Endothelial cell of umbilical vein (primary cell): ENCODE results near the gene RASIP1. TPM values are rescaled to one million over a fixed set of nuclear protein-coding genes. Genes with fewer than 3 reads are reported as not detected.

Source experiments
- BruUV-seq: library from RNA; stranded (reverse); fragments of 400-500 nt; replicated peaks from 2 replicates; lab custom pipeline; 2021; lab: Mats Ljungman, UMichigan
- CTCF ChIA-PET: fragments of 300-600, 350-600 bp; sonication (Branson Sonifier 250); formaldehyde crosslinking; loops from one replicate; lab custom pipeline; 2021; ENCODE audit warnings: antibody characterized with exemption, inconsistent platforms; lab: Charles Lee
- POLR2A ChIA-PET: fragments of 300-600, 350-600 bp; sonication (Branson Sonifier 250); formaldehyde crosslinking; loops from one replicate; lab custom pipeline; 2021; ENCODE audit warnings: antibody characterized with exemption, inconsistent platforms; lab: Charles Lee
- DNase-seq: peaks from one replicate; pipeline ENCODE4 v3.0.0-alpha.2; 2011; ENCODE audit warnings: low read depth, low spot score
- FAIRE-seq: peaks from 2 replicates; lab custom pipeline; 2011; peaks lifted over from hg19 to GRCh38; lab: Jason Lieb, UNC
- H2AFZ ChIP-seq: 2 replicates; pipeline ENCODE4 v1.6.0; 2012; ENCODE audit warnings: low read depth, low read length, control low read depth, inconsistent platforms
- H3K27ac ChIP-seq: 2 replicates; pipeline ENCODE4 v1.5.1; 2011; ENCODE audit warnings: low read depth, mild to moderate bottlenecking, control low read depth, low read length, moderate library complexity; ENCODE audit not compliant: insufficient read depth
- H3K27me3 ChIP-seq, 2 experiments: 2 replicates each; pipeline versions ENCODE4 v1.6.0 to v1.6.1; 2011; ENCODE audit warnings: low read length in 2 of 2, mixed read lengths in 1 of 2; ENCODE audit not compliant: control insufficient read depth in 2 of 2, insufficient read depth in 2 of 2
- H3K36me3 ChIP-seq, 2 experiments: 2 replicates in 1 of 2; 3 replicates in 1 of 2; pipeline ENCODE4 v1.5.1; 2011; ENCODE audit warnings: low read length in 2 of 2, mild to moderate bottlenecking in 1 of 2, moderate library complexity in 1 of 2; ENCODE audit not compliant: control insufficient read depth in 2 of 2, insufficient read depth in 2 of 2; ENCODE audit errors: extremely low read depth in 1 of 2
- H3K4me1 ChIP-seq: 3 replicates; pipeline ENCODE4 v1.5.1; 2011; ENCODE audit warnings: mild to moderate bottlenecking, low read length; ENCODE audit not compliant: control insufficient read depth, insufficient read depth; ENCODE audit errors: extremely low read depth
- H3K4me2 ChIP-seq: 2 replicates; pipeline ENCODE4 v1.6.1; 2011; ENCODE audit warnings: low read length, control low read depth, mixed read lengths; ENCODE audit not compliant: insufficient read depth
- H3K4me3 ChIP-seq, 3 experiments: fragments of 200-600 bp in 1 of 3; sonication (generic), shearing (Covaris generic) in 1 of 3; replicated peaks in 1 of 3; 2 replicates each; pipeline ENCODE4 v1.5.1; 2011 to 2016; ENCODE audit warnings: control low read depth in 3 of 3, low read length in 3 of 3, mild to moderate bottlenecking in 2 of 3, inconsistent platforms in 1 of 3, low read depth in 1 of 3, moderate library complexity in 1 of 3; ENCODE audit not compliant: insufficient read depth in 1 of 3
- H3K79me2 ChIP-seq: 2 replicates; pipeline ENCODE4 v1.6.0; 2012; ENCODE audit warnings: low read length, inconsistent platforms; ENCODE audit not compliant: control insufficient read depth, insufficient read depth
- H3K9ac ChIP-seq: replicated peaks from 2 replicates; pipeline ENCODE3; 2011; ENCODE audit warnings: low read length, control low read depth; ENCODE audit not compliant: insufficient read depth; ENCODE audit errors: extremely low read depth
- H3K9me1 ChIP-seq: replicated peaks from 3 replicates; pipeline ENCODE4 v1.6.0; 2011; ENCODE audit warnings: mild to moderate bottlenecking, low read length; ENCODE audit not compliant: control insufficient read depth, insufficient read depth; ENCODE audit errors: extremely low read depth
- H3K9me3 ChIP-seq: replicated peaks from 2 replicates; pipeline ENCODE4 v1.5.1; 2012; ENCODE audit warnings: low read length, inconsistent platforms; ENCODE audit not compliant: control insufficient read depth, insufficient read depth
- H4K20me1 ChIP-seq: replicated peaks from 2 replicates; pipeline ENCODE3; 2011; ENCODE audit warnings: mild to moderate bottlenecking, low read length; ENCODE audit not compliant: control insufficient read depth, insufficient read depth; ENCODE audit errors: extremely low read depth
- CTCF ChIP-seq, 2 donors: IDR thresholded peaks; 1 replicate in 1 of 2; 2 replicates in 1 of 2; pipeline ENCODE4 v1.5.1; 2011; ENCODE audit warnings: low read length in 2 of 2, mild to moderate bottlenecking in 2 of 2, moderate library complexity in 2 of 2, control low read depth in 1 of 2, inconsistent platforms in 1 of 2, low read depth in 1 of 2; ENCODE audit not compliant: insufficient read depth in 1 of 2; ENCODE audit errors: extremely low read depth in 1 of 2
- EZH2 ChIP-seq: IDR thresholded peaks from 2 replicates; pipeline ENCODE4 v1.6.1; 2012; ENCODE audit warnings: borderline replicate concordance, low read depth, mild to moderate bottlenecking, moderate library complexity, low read length, inconsistent platforms; ENCODE audit not compliant: severe bottlenecking
- FOS ChIP-seq: IDR thresholded peaks from 2 replicates; pipeline ENCODE4 v1.6.1; 2011; ENCODE audit warnings: mild to moderate bottlenecking, low read length, moderate library complexity, borderline replicate concordance; ENCODE audit not compliant: insufficient read depth
- GATA2 ChIP-seq: IDR thresholded peaks from 2 replicates; pipeline ENCODE4 v1.7.0; 2011; ENCODE audit warnings: low read depth, mild to moderate bottlenecking, moderate library complexity, mixed read lengths, low read length; ENCODE audit not compliant: insufficient read length, insufficient read depth
- JUN ChIP-seq: IDR thresholded peaks from 2 replicates; pipeline ENCODE4 v1.6.1; 2011; ENCODE audit warnings: borderline replicate concordance, low read depth; ENCODE audit not compliant: insufficient read length, insufficient read depth
- MYC ChIP-seq: IDR thresholded peaks from one replicate; pipeline ENCODE4 v1.6.1; 2011; ENCODE audit warnings: mild to moderate bottlenecking, low read depth, low read length
- POLR2A ChIP-seq: IDR thresholded peaks from 2 replicates; pipeline ENCODE4 v1.6.1; 2012; ENCODE audit warnings: low read depth, mild to moderate bottlenecking, control low read depth, low read length
- POLR2AphosphoS5 ChIP-seq: IDR thresholded peaks from 2 replicates; pipeline ENCODE4 v1.6.1; 2012; ENCODE audit warnings: low read depth, mild to moderate bottlenecking, control low read depth, low read length, moderate library complexity; ENCODE audit not compliant: insufficient read depth
- dilution Hi-C: fragments of 300-500 bp; cut with MboI; formaldehyde crosslinking; loops from one replicate; pipeline ENCODE4 v1.15.0; 2019; ENCODE audit warnings: low sequenced_read_pairs; ENCODE audit not compliant: extremely low pct_ligation_motif_present
- intact Hi-C: fragments of 100-400 bp; cut with micrococcal nuclease; formaldehyde crosslinking; loops from one replicate; pipeline ENCODE4 v1.10.0; 2022
- polyA plus RNA-seq, 4 experiments: library from polyadenylated mRNA; depleted of rRNA in 3 of 4; stranded (reverse) in 3 of 4; unstranded in 1 of 4; fragments of >200 nt; gene quantifications; 2 replicates each; pipeline versions ENCODE4 v1.2.1 to v1.2.3, GENCODE V29; 2011 to 2012; ENCODE audit warnings: missing spikeins in 1 of 4
- total RNA-seq: library from RNA; stranded (reverse); gene quantifications from 2 replicates; pipeline ENCODE4 v1.2.3, GENCODE V29; 2021
- TF ChIP-seq, protein P1 (sequence below): IDR thresholded peaks from 2 replicates; pipeline ENCODE4 v1.6.1; 2011; ENCODE audit not compliant: insufficient read depth, insufficient read length

Gene RASIP1
- total and polyA plus RNA-seq, 2 donors (not counting 3 experiments of a cell fraction or from before 2014, with no cell fraction given), result 66.2 to 82.1 TPM

GRCh38 chr19:48720613-48721296 lies 19.7 kb downstream of the RASIP1 start:
- dilution Hi-C loops (no loop called here), intact Hi-C loops (no loop called here)
- Histone ChIP-seq H3K4me2 (no peak overlapping the region), H3K9ac (no peak overlapping the region), H2AFZ (no peak overlapping the region), H3K9me1 (no peaks in the 10 kb centered on the region), H3K27ac (no peak overlapping the region), H3K79me2 (no peaks in the 10 kb centered on the region), H3K9me3 (no peaks in the 10 kb centered on the region), H3K4me3 (no peak overlapping the region), H3K27me3 (no peaks in the 10 kb centered on the region), H3K4me1 (peaks cover 17% of the 10 kb centered on the region), H4K20me1 (no peaks in the 10 kb centered on the region), H3K36me3 (peaks cover 5 to 18% of the 10 kb centered on the region in 2 experiments)
- DNase-seq (no peak), FAIRE-seq (no peak)
- no TSS peak for BruUV-seq
- ChIA-PET CTCF (interaction anchor here (1.2 kb wide), 1 partner anchor 46 kb away, joined by 3 read pairs; no protein-coding TSS in a partner anchor), POLR2A (interaction anchor here (0.6 kb wide), 1 partner anchor 1857 kb away, joined by 3 read pairs; no protein-coding TSS in a partner anchor)
- TF ChIP-seq EZH2 (no peak), CTCF (IDR thresholded peaks at IDR 0.05; ENCODE audit: extremely low read depth in 1 of 2, insufficient read depth in 1 of 2, low read depth in 1 of 2, low read length in 2 of 2) (no peak), GATA2 (no peak), POLR2AphosphoS5 (no peak), MYC (no peak), JUN (no peak), POLR2A (no peak), FOS (no peak)
- TF ChIP-seq, protein P1, sequence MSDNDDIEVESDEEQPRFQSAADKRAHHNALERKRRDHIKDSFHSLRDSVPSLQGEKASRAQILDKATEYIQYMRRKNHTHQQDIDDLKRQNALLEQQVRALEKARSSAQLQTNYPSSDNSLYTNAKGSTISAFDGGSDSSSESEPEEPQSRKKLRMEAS, result no peak
